GM12878 (cell line): ENCODE data around the gene TMEM239. TPM values are rescaled to one million over a fixed set of nuclear protein-coding genes. Genes with fewer than 3 reads are reported as not detected.

ENCODE experiments used
- CBX5 ChIP-seq: sonication (generic); IDR thresholded peaks from 2 replicates; pipeline ENCODE4 v1.6.1; 2016; ENCODE audit warnings: low read depth, moderate library complexity, mild to moderate bottlenecking, inconsistent platforms
- CEBPZ ChIP-seq: fragments of 150-350 bp; IDR thresholded peaks from 2 replicates; pipeline ENCODE4 v1.6.1; 2016; ENCODE audit warnings: low read depth, low read length
- CHD2 ChIP-seq: IDR thresholded peaks from 2 replicates; pipeline ENCODE4 v1.6.1; 2011; ENCODE audit warnings: low read depth, low read length, improper control_type of control experiment, borderline replicate concordance
- CTCF ChIP-seq, 3 experiments: IDR thresholded peaks in 2 of 3; conservative IDR thresholded peaks in 1 of 3; 2 replicates each; pipeline ENCODE4 v1.5.1; 2011; ENCODE audit warnings: low read depth in 3 of 3, low read length in 3 of 3, mild to moderate bottlenecking in 3 of 3, control low read depth in 2 of 3, moderate library complexity in 2 of 3, inconsistent platforms in 1 of 3, mixed read lengths in 1 of 3; ENCODE audit not compliant: control insufficient read depth in 2 of 3, insufficient read depth in 1 of 3; ENCODE audit errors: extremely low read depth in 1 of 3
- IRF4 ChIP-seq: IDR thresholded peaks from 2 replicates; pipeline ENCODE4 v1.6.1; 2011; ENCODE audit warnings: low read depth, low read length
- MXI1 ChIP-seq: fragments of 150-350 bp; IDR thresholded peaks from 2 replicates; pipeline ENCODE4 v1.6.1; 2011; ENCODE audit warnings: low read depth, mild to moderate bottlenecking, inconsistent platforms, low read length, improper control_type of control experiment
- PML ChIP-seq: IDR thresholded peaks from 2 replicates; pipeline ENCODE4 v1.6.1; 2012; ENCODE audit warnings: low read length, inconsistent platforms
- POLR2AphosphoS2 ChIP-seq: IDR thresholded peaks from 2 replicates; pipeline ENCODE4 v1.6.1; 2011; ENCODE audit warnings: low read depth, mild to moderate bottlenecking, low read length, improper control_type of control experiment, moderate library complexity
- PRDM15 ChIP-seq: fragments of 450-650 bp; formaldehyde crosslinking; IDR thresholded peaks from 2 replicates; pipeline ENCODE4 v1.4.0; 2020; ENCODE audit warnings: mild to moderate bottlenecking, moderate library complexity
- RELA ChIP-seq: fragments of 450-650 bp; IDR thresholded peaks from 2 replicates; pipeline ENCODE4 v1.8.0; 2014; ENCODE audit warnings: borderline replicate concordance; ENCODE audit not compliant: partially characterized antibody
- SREBF1 ChIP-seq: IDR thresholded peaks from 2 replicates; pipeline ENCODE4 v1.6.1; 2012; ENCODE audit warnings: mild to moderate bottlenecking, low read length
- TBL1XR1 ChIP-seq: IDR thresholded peaks from 2 replicates; pipeline ENCODE4 v1.6.1; 2012; ENCODE audit warnings: low read depth, low read length, improper control_type of control experiment
- YBX1 ChIP-seq: fragments of 450-650 bp; IDR thresholded peaks from 2 replicates; pipeline ENCODE4 v1.6.1; 2016; ENCODE audit warnings: antibody characterized with exemption
- YY1 ChIP-seq: IDR thresholded peaks from 2 replicates; pipeline ENCODE4 v1.6.1; 2011; ENCODE audit warnings: low read depth, mild to moderate bottlenecking, low read length
- ZNF592 ChIP-seq: fragments of 450-650 bp; IDR thresholded peaks from 2 replicates; pipeline ENCODE4 v1.6.1; 2017; ENCODE audit warnings: mild to moderate bottlenecking, moderate library complexity
- polyA plus RNA-seq, 11 experiments: library from polyadenylated mRNA; depleted of rRNA in 4 of 11; unstranded in 6 of 11; stranded (reverse) in 5 of 11; fragments of >200 nt; fragmentation: Nextera tagmentation in 4 of 11; fragmentation: Illumina TruSeq in 1 of 11; extraction: Ambion mirVana in 4 of 11; extraction: Trizol in 1 of 11; gene quantifications; 1 replicate in 1 of 11; 2 replicates in 10 of 11; pipeline versions ENCODE4 v1.2.1 to v1.2.3, GENCODE V29; 2011 to 2016; ENCODE audit warnings: inconsistent platforms in 2 of 11, missing spikeins in 2 of 11, low read depth in 1 of 11
- total RNA-seq, 4 experiments: library from RNA; depleted of rRNA in 3 of 4; stranded (reverse); fragments of >200 nt in 3 of 4; fragmentation: Illumina TruSeq in 1 of 4; extraction: Trizol in 1 of 4; gene quantifications; 2 replicates each; pipeline versions ENCODE4 v1.2.1 to v1.2.3, GENCODE V29; 2013 to 2021

The TMEM239 gene
- total and polyA plus RNA-seq, 10 of the 15 experiments (the other 5 are each of a cell fraction or from before 2014, with no cell fraction given), result not detected

GRCh38 chr20:2838170-2838797, 22.1 kb downstream of the TMEM239 start (continued):
- TF ChIP-seq CEBPZ (no peak), ZNF592 (no peak), CBX5 (no peak), RELA (no peak), PML (no peak), SREBF1 (no peak), TBL1XR1 (no peak), YY1 (no peak), CTCF (IDR thresholded peaks at IDR 0.05 in 2 of 3, conservative IDR thresholded peaks at IDR 0.05 in 1 of 3; ENCODE audit: control insufficient read depth in 2 of 3, extremely low read depth in 1 of 3, insufficient read depth in 1 of 3, low read depth in 3 of 3, low read length in 3 of 3) (no peak), POLR2AphosphoS2 (no peak), YBX1 (no peak), CHD2 (peak; percentile 36; the same call in 1 of the 2 replicates), IRF4 (0 out of 2 replicates have a peak, but pooled peaks have one; percentile 5), MXI1 (no peak), PRDM15 (no peak)
